HG02588 (cell line): ENCODE results near the gene GNAQ.

ENCODE experiments used
- ATAC-seq: cut with Tn5 transposase; IDR thresholded peaks from one replicate; pipeline ENCODE4 v1.9.1; 2021; ENCODE audit warnings: mild to moderate bottlenecking, moderate library complexity; ENCODE audit not compliant: unreplicated experiment

Gene GNAQ

DNA sequence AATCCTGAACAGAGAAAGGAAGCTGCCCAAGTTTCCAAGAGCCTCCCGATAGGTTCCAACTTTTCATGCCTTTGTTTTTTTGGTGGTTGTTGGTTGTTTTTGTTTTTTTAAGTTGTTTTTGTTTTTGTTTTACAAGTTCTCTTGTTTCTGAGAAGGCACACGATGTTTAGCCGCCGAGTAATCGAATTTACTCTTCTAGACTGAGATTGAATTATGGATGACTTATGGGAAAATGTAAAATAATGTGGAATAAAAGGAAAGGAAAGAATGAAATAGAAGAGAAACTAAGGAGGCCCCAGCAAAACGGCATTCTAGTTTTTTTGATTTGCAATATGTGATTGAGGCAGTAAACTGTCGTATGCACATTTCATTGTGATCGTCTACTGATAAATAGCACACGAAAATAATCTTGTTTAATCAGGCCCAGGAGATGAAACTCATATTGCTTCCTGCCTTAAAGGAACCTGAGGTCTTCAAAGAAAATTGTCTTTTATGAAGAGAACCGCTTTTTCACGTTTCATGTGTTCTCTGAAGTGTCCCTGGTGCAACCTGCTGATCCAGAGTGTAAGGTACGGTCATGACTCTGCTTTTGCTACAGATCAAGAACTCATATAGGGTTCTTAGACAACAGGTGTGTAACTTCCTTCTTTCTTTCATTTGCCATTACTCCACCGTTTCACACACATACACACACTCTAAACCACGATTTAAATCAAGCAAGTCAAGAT is 1.3 kb upstream of the GNAQ start:
- ATAC-seq = no peak

DNA sequence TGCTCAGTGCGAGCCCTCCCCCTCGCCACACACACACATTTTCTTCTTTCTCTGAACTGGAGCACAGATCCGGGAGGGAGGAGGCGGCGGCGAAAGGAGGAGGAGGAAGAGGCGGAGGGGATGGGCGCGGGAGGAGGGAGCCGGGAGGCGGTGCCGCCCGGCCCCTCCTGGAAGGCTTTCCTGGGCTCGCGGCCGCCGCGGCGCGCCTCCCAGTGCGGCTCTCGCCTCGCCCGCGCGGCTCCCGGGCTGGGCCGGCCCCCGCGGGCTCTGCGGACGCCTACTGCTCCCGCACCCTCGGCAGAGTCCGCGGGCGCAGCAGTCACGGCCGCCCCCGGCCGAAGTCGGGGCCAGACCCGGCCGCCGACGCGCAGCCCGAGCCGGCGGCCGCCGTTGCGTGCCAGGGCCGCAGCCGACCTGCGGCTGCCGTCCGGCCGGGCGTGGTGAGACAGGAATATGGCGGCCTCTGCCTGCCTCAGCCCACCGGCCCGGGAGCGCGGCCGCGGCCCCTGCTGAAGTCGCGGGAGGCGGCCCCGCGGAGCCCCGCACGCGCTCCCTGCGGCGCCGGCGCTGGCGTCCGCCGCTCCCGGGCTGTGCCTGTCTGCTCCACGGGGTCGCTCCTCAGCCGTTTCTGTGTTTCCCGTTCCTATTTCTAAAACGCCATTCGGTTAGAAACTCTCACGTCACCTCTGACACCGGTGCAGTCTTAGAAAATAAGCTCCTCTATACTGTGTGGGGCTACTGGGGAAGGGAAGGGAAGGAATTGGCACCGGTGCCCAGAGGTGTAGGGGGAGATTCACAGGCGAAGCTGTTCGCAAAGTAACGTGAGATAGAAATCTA is 500 bp upstream of the GNAQ start:
- ATAC-seq = no peak

DNA sequence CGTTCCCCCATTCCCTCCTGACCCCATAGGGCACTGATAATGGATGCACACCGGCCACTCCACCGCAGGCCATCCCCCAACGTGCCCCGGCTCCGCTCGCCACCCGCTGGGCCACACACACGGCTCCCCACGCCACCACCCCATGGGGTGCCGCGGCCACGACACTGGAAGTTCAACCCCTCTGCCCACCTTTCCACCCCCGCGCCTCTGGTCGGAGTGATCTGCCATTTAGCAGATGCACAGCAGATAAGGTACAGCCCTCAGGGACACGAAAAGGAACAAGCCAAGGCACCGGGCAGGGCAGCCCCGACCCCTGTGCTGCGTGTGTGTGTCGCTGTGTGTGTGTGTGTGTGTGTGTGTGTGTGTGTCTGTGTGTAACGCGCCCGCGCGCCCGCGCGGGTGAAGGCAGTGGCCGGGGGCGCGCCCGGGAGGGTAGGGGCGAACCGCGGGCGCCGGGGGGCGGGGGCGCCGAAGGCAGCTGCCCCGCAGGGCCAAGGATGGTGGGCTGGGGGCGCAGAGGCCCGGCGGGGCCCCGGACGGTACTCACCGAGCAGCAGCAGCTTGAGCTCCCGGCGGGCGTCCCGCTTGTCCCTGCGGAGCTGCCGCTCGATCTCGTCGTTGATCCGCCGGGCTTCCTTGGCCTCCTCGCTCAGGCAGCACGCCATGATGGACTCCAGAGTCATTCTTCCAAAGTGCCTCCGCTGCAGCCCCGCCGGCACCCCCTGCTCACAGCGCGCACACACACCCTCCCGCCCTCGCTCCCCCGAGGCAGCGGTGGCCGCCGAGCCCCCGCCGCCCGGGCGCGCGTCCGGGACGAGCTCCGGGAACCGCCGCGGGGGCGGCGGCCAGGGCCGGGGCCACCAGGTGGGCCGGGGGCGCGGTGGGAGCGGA is 813 bp downstream of the GNAQ start:
- ATAC-seq = no peak

DNA sequence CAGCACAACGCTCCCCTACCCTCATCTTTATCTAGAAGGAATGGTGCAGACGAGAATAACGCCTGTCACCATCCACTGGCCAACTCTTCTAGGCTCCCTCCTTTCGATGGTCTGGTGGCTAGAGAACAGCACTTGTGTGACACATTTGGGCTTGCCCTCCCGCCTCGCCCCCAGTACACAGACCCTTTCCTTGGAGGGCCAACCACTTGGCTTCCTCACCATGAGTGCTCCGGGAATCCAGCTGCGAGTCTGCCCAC is 1.4 kb downstream of the GNAQ start:
- ATAC-seq = no peak

DNA sequence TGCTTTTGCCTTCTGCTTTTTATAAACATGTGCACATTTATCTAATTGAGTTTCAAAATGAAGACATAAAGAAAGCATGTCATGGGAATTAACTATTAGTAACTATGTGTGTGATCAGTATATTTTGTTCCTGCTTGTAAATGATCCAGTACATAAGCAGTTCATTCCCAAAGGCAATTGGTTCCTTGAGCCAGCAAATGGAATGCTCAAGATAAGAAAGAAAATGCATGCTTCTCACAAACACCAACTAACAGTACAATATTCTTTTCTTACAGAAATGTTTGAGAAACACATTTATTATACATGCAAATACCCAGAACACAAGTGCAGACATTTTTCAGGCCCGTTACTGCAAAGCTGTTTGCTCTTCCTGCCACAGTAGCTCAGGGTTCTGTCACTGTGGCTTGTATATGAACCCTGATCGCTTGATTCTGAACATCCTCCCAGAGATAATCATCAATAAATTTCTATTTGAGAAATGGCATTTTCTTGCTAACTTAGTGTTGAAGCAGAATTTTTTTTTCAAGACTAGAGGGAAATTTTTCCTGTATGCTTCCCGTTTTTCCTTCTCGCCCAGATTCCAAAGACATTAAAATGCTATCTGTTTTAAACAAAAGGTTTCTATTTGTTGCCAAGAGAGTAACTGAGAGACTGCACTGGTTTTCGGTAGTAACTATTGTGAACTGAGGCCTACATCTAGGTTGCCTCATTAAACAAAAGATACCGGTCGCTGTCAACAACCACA is 1.9 kb downstream of the GNAQ start:
- no peak for ATAC-seq

DNA sequence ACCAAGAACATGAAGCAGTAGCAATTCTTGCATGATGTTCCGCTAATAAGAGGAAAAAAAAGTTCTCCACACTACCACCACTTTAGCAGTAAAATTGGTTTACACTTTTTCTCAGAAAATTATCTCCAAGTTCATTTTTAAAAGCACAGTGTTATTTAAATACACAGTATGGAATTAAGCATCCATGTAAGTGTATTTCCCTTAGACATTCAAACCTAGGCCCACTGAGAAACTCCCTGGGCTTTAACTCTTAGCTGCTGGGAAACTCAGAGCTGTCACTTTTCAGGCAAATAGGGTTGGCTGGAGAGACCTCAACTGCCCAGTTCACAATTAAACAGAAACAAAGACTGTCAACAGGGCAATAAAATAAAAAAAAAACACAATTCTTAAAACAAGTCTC is 2.7 kb downstream of the GNAQ start:
- ATAC-seq = no peak

DNA sequence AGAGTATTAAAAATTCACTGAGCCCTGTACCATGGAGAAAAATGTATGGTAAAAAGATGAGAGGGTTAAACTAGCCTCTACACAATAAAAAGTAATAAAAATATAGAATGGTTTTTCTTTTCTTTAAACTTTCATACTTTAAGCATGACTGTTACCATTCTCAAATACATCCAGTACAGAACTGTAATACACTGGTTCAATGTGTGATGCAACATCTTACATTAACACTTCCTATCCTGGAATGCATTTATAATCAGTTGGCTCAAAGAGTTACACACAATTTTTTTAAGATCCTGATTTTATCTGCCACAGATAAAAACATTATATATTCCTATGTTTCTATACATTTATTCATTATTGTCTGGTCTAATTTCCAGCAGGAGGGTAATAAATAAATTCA is 4.7 kb downstream of the GNAQ start:
- no peak for ATAC-seq

DNA sequence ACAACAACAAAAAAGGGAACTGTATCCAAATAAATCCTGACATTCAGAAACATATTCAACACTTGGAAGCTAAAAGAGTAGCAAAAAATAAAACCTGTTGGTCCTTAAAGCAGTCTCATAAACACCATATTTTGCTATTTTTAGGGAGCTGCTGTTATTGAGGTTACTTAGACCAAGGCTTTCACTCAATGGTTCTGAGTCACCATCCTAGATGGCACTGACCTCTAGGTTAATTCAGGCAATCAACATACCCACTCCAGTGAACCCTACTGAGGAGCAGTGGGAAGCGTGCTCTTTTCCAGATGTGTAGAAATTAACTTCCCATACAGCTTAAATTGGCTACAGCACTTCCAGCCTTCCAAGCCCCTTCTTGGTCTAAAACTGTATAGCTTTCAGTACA is 5.2 kb downstream of the GNAQ start:
- no peak for ATAC-seq

DNA sequence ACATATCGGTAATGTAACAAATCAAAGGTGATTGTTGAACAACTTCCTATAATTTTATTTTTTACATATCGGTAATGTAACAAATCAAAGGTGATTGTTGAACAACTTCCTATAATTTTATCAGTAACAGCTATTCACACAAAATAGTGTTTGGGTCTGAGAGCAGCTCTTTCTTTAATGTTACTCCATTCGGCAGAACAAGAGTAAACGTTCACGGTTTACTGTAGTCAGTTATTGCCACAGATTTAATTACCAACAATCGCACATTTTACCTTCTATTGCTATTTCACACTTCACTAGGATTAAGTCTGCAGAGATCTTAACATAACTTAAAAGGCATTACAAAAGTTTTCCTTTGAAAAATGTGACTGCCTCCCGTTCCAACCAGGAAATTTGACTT is 6.4 kb downstream of the GNAQ start:
- ATAC-seq = no peak

DNA sequence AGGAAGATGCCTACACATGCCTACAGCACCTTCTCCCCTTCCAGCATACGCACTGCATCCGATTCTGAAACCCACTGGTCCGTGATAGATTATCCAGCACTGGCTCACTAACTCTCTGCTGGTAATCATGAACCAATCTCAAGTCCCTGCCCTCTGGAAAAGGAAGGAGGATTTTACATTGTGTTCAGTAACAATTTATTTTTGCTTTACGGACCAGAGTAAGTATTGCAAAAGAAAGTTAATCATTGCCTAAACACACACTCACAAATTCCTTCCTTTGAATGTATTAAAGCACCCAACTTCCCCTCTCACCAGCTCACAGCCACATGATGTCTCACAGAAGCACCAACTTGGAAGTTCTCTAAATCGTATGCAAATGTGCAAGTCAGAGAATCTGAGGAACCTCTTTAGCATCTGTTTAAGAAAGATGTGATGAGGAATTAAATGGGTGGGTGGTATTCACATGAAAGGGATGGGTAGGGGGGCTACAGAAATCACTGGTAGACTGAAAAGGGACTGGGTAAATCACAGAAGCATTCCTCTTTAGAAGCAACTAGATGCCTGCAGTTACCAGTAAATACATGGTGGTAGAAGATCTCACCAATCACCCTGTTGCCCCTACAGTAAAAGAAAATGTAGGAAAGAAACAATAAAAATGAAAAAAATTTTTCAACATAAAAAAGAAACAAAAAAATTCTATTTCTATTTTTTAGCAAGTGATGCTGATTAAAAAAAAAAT is 8.4 kb downstream of the GNAQ start:
- ATAC-seq = no peak

DNA sequence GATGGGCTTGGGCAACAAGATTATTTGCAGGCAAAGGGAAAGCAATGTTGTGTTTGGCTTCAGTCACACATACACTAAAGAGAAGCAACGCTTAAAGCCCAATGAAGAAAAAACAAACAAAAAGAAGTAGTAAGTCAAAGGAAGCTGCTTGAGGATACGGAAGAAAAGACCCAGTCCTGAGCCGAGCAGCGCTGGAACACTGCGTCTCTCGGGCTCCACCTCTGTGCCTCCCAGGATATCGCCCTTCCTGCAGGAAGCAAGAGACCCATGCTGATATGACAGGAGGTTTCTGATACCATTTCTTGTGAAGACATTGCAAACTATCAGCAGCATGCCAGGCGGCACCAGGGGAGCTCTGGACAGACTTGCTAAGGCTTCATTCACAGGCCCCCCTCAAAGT is 9.9 kb downstream of the GNAQ start:
- ATAC-seq = no peak

DNA sequence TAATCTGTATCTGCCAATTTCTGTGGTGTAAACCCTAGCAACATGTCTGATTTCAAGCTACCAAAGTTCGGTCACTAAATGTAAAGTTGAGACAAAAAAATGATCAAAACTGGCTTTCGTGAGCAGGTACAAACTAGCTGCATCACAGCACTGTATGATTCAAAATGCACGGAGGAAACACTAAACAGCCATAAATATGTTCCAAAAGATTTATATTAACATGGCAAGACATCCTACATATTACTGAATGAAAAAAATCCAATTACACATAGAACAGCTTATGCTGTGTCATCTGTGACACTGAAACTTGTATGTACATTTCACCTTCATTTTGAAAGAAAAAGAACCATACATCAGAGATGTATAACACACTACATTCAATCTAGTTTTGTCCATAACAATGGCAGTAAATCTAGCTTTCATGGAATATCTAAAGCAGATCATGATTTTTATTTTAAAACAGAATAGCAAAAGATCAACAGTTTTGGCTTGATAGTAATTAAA is 14.4 kb downstream of the GNAQ start:
- no peak for ATAC-seq

DNA sequence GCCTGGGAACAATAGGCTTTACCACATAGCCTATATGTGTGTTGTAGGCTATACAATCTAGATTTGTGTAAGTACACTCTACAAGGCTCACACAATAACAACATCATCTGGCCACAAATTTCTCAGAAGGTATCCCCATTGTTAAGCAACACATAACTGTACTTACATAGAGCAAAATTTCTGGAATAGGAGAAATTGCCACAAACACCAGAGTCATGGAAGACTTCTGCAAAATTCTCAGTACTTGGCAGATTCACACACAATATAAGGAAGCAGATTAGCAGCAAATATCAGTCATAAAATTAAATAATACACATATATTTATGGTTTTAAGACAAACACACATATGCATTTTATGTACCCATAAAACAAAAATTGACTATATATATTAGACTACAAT is 16.4 kb downstream of the GNAQ start:
- no peak for ATAC-seq

DNA sequence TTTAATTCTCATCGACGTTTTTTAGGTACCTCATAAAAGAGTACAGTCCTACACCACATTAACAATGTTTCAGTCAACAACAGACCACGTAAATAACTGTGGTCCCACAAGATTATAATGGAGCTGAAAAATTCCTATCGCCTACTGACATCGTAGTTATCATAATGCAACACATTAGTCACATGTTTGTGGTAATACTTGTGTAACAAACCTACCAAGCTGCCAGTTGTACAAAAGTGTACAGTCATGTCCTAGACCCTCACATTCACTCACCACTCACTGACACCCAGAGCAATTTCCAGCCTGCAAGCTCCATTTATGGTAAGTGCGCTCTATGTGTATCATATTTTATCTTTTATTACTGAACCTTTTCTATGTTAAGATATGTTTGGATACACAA is 16.8 kb downstream of the GNAQ start:
- no peak for ATAC-seq

DNA sequence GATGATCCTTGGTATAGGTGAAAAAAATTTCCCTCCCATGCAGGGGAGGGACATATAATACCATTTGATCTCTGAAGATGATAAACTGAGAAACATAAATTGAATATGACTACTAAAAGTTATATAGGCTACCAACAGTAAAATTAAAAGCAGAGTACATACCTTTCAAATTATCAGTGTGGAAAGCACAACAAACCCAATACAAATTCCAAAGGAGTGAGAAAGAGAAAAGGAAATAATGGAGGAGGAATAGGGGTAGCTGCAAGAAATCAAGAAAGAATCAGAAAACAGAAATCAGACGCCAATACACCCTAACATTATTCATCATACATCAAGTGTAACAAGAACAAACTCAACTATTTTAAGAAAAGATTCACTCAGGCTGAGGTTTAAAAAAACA is 17.7 kb downstream of the GNAQ start:
- no peak for ATAC-seq

DNA sequence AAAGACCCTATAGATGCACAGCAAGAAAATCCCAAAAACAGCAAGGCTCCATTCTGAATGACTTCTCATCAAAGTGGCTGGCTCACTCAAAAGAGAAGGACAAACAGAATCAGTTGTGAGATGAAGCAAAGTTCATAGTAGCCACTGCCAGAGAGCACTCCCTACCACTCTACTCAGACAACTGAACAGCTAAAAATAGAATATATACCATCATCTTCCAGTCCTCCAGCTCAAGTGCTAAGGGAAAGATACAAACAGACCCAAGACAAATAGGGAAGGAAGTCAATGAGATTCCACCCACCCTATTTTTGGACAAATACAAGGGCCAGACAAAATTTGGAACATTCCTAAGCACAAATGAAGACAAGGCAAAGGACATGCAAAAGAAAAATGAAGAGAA is 20.6 kb downstream of the GNAQ start:
- no peak for ATAC-seq

DNA sequence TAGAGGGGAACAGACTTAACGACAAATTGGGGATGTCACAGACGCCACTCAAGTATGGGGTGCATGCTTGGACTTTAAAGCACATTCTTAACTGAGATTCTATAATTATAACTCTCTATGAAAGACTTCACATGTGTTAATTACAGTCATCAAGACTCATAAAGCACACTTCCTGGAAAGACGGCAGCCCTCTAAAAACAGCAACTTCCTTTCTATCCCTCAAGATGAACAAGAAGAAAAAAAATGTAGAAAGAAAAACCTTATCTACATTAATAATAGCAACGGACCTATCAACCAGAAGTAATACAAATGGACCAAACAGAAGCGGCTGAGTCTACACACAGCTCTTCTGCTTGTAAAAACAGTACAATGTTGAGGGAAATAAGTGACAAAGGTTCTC is 21.2 kb downstream of the GNAQ start:
- no peak for ATAC-seq

DNA sequence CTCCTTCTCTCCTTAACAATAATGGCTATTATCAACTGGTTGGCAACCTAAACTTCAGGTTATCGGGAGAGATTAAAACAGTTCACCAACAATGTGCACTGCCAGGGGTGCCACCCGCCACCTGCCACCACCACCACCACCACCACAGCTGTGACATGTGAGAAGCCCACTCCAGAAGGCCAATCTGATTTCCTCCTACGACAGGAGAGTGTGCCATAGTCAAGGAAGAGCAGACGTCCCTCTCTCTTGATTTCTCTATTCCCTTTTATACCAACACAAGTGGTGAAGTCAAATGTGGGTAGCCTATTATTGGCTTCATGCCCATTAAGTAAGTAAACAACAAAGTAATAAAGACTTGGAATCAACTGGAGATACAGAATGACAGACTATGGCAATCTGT is 22.4 kb downstream of the GNAQ start:
- ATAC-seq = no peak

DNA sequence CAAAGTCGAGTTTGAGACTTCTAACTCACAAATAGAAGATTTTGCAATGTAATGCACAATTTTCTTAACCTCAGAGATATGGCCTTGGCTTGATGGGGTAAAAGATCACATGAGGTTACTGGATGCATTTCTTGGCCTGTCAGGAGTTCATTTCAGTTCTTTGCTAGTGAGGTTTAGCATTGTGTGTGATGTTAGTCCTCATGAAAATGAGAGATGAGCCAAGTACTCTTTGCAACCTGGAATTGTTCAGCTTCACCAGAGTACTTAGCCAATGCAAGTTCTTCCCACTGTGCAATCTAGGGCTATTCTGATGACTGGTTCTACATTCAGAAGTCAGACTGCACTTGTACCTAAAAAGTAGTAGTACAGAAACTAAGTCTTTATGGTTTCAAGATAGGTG is 24.9 kb downstream of the GNAQ start:
- no peak for ATAC-seq
